ENCODE results near the gene PBX1.

PBX1 gene

GRCh38 chr1:164785841-164786534, 227.0 kb downstream of the PBX1 start:
- H2AFZ ChIP-seq (ENCODE audit: low read depth, low read length), result no peak overlapping the region
- H3K4me1 ChIP-seq (ENCODE audit: insufficient read depth, low read length), result no peaks in the 10 kb centered on the region
- H3K36me3 ChIP-seq (ENCODE audit: insufficient read depth, low read length), result no peaks in the 10 kb centered on the region
- no peak overlapping the region for H3K27ac ChIP-seq (ENCODE audit: low read length)
- H3K4me2 ChIP-seq (ENCODE audit: insufficient read depth, low read length), result no peak overlapping the region
- no peak overlapping the region for H3K4me3 ChIP-seq (ENCODE audit: low read depth in 1 of 2, low read length in 2 of 2)
- no peaks in the 10 kb centered on the region for H4K20me1 ChIP-seq (ENCODE audit: insufficient read depth, low read length)
- H3K9ac ChIP-seq (ENCODE audit: low read depth, low read length), result no peak overlapping the region
- TF ChIP-seq CTCF (IDR thresholded peaks at IDR 0.05; ENCODE audit: borderline replicate concordance, extremely low read depth, low read length, poor library complexity, severe bottlenecking) (no peak), EZH2 (IDR thresholded peaks at IDR 0.05; ENCODE audit: borderline replicate concordance, low read depth, low read length, severe bottlenecking) (no peak)
- no peaks in the 10 kb centered on the region for H3K79me2 ChIP-seq (ENCODE audit: insufficient read depth, low read length)
- peaks cover 13% of the 10 kb centered on the region for H3K27me3 ChIP-seq (ENCODE audit: insufficient read depth, low read length, poor library complexity)
- DNase-seq, result no peak
- ATAC-seq (ENCODE audit: insufficient read depth, low read depth), result no peak
- H3K9me3 ChIP-seq (ENCODE audit: insufficient read depth, low read length, severe bottlenecking), result no peaks in the 10 kb centered on the region

- Histone ChIP-seq H2AFZ (ENCODE audit: low read depth, low read length) (no peak overlapping the region), H3K27ac (ENCODE audit: low read length) (no peak overlapping the region), H3K4me2 (ENCODE audit: insufficient read depth, low read length) (no peak overlapping the region), H3K4me3 (ENCODE audit: low read depth in 1 of 2, low read length in 2 of 2) (no peak overlapping the region), H3K36me3 (ENCODE audit: insufficient read depth, low read length) (no peaks in the 10 kb centered on the region), H3K9ac (ENCODE audit: low read depth, low read length) (no peak overlapping the region), H3K4me1 (ENCODE audit: insufficient read depth, low read length) (no peaks in the 10 kb centered on the region), H3K79me2 (ENCODE audit: insufficient read depth, low read length) (no peaks in the 10 kb centered on the region), H3K9me3 (ENCODE audit: insufficient read depth, low read length, severe bottlenecking) (no peaks in the 10 kb centered on the region), H4K20me1 (ENCODE audit: insufficient read depth, low read length) (no peaks in the 10 kb centered on the region), H3K27me3 (ENCODE audit: insufficient read depth, low read length, poor library complexity) (peaks cover 13% of the 10 kb centered on the region)
- ATAC-seq (ENCODE audit: insufficient read depth, low read depth) (peak; percentile 92), DNase-seq (peak; percentile 64)
- TF ChIP-seq CTCF (IDR thresholded peaks at IDR 0.05; ENCODE audit: borderline replicate concordance, extremely low read depth, low read length, poor library complexity, severe bottlenecking), result peak; percentile 93
- TF ChIP-seq EZH2 (IDR thresholded peaks at IDR 0.05; ENCODE audit: borderline replicate concordance, low read depth, low read length, severe bottlenecking), result no peak
Observed at GRCh38 chr1:164786980-164787833, 228.2 kb downstream of the PBX1 start.

GRCh38 chr1:164787834-164788231, 228.8 kb downstream of the PBX1 start:
- DNase-seq, result no peak
- Histone ChIP-seq H3K4me1 (ENCODE audit: insufficient read depth, low read length) (no peaks in the 10 kb centered on the region), H3K36me3 (ENCODE audit: insufficient read depth, low read length) (no peaks in the 10 kb centered on the region), H4K20me1 (ENCODE audit: insufficient read depth, low read length) (no peaks in the 10 kb centered on the region), H3K27me3 (ENCODE audit: insufficient read depth, low read length, poor library complexity) (peaks cover 13% of the 10 kb centered on the region), H3K4me3 (ENCODE audit: low read depth in 1 of 2, low read length in 2 of 2) (no peak overlapping the region), H3K4me2 (ENCODE audit: insufficient read depth, low read length) (no peak overlapping the region), H3K27ac (ENCODE audit: low read length) (no peak overlapping the region), H3K79me2 (ENCODE audit: insufficient read depth, low read length) (no peaks in the 10 kb centered on the region), H3K9me3 (ENCODE audit: insufficient read depth, low read length, severe bottlenecking) (no peaks in the 10 kb centered on the region), H2AFZ (ENCODE audit: low read depth, low read length) (no peak overlapping the region), H3K9ac (ENCODE audit: low read depth, low read length) (no peak overlapping the region)
- no peak for TF ChIP-seq CTCF (IDR thresholded peaks at IDR 0.05; ENCODE audit: borderline replicate concordance, extremely low read depth, low read length, poor library complexity, severe bottlenecking)
- no peak for TF ChIP-seq EZH2 (IDR thresholded peaks at IDR 0.05; ENCODE audit: borderline replicate concordance, low read depth, low read length, severe bottlenecking)
- ATAC-seq (ENCODE audit: insufficient read depth, low read depth), result no peak

All from DND-41 (cell line).